Activated CD8-positive, alpha-beta memory T cell treated with anti-CD3 and anti-CD28 coated beads, Interleukin-2, amount 50 U/mL, for 24 hours (primary cell): ENCODE results near the gene PLA2G4A.

Source experiments
- DNase-seq: peaks from one replicate; pipeline ENCODE4 v3.0.0-alpha.2; 2020; ENCODE audit errors: extremely low read depth

The PLA2G4A gene

DNA sequence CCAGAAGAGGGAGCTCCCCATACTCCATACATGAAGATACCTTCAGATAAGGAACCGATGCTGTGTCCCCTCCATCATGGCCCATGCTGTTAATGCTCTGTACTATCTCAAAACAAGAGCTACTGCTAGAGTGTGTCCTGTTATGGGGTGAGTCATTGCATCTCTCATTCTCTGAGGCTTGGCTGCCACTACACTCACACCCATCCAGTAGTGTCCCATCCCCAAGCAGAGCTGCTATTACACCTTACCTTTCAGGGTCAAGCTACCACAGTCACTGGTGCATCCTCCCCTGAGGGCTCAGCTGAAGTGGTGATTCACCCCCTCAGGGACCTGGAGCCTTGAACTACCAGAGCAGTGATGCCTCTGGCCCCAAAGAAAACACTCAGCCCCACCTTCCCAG is 198.5 kb downstream of the PLA2G4A start:
- DNase-seq, result no peak

DNA sequence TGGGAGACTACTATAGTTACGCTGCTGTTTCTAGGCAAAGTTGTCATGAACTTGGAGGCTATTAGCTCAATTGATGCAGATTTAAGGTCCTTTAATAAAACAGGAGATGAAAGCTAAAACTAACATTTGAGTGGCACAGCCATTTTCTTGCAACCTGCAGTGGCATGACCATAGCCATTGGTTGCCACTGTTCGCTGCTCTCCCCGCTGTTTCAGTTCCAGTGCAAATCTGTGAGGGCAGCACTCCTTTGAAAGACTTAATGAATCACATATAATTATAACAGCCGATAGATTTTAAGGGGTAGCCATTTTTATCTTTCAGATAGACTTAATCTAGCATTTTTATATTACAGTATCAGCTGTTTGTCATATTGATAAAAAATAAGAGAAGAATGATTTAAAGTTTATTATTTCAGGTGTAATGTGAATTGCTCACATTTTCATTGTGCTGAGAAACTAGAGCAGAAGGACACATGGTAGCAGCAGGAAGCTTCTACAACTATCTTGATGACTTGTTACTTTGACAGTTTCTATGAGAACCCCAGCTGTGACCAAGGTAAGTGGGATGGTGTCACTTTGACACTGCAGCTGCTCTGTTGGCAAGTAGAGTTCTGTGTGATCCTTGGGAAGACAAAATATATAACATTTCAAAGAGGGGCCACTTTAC is 203.7 kb downstream of the PLA2G4A start:
- no peak for DNase-seq

DNA sequence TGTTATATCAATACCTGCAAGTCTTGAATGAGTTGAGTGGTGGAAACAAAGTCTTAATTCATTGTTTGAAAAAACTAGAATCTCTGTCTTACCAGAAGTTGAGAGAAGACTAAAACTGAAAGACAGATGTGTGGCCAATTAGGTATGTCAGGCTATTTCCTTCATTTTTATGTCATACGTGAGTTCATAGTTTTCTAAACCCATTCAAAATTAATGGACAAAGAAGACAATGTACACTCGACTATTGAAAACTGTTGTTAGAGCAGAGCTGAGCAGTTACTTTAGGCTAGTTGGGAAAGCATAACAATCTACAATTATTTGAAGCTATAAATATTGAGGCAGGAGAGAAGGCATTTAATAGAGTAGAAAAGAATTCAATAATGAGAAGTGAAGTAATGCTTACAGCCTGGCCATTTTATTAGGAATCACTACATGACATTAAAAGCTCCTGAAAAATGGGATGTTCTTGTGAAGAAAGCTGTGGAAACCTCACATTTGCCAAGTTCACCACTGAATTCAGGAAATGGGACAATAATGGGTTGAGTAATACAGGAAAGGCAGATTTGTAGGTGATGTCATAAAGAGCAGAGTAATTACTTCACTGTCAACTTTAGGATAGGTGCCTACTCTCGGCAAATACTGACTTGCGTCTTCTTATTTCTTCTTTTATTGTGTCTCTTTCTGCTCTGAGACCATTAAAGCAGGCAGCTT is 204.4 kb downstream of the PLA2G4A start:
- DNase-seq, result no peak

DNA sequence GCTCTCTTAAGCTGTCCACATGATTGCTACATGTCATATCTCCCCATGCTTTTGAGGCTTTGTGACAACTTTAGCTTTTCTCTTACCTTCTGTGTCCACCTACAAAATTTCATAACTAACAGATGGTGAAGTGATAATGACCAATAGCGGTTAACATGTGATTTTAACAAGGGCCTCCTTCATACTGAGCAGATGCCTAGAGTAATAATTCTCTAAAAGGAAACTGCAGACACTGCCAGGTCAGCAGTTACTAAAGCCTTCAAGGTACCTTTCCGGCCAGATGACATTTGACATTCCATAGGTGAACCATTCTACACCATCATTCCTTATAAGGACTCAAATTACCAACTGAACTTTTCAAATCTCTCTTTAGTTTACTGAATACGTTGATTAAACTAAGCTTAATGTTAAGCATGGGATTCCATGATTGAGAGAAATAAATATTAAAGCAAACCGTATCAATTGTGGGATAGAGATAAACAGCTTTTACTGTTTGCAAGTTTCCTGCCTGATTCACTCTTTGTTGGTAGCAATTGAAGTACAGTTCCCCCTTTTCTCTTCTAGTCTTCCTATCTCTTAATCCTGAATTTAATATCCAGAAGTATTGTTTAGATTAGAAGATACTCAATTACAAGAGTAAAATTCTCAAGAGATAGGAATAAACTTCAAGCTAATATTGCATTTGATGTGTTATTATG is 205.1 kb downstream of the PLA2G4A start:
- DNase-seq, result no peak

DNA sequence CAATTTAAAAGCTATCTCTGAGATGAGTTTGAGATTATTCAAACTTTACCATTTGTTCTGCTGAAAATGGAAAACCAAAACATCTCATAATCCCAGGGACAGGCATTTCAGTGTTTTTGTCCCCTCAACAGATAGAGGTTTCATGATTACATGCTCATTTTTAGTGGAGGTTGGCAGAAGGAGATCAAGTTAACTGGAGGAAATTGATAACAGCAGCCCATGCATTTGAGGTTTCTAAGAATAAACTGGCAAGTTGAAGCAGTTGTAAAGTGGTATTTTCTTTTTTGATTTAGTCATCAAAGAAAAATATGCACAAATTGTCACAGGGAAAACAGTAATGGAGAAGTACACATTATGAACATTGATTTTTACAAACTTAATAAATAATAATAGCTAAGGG is 205.8 kb downstream of the PLA2G4A start:
- DNase-seq, result no peak

DNA sequence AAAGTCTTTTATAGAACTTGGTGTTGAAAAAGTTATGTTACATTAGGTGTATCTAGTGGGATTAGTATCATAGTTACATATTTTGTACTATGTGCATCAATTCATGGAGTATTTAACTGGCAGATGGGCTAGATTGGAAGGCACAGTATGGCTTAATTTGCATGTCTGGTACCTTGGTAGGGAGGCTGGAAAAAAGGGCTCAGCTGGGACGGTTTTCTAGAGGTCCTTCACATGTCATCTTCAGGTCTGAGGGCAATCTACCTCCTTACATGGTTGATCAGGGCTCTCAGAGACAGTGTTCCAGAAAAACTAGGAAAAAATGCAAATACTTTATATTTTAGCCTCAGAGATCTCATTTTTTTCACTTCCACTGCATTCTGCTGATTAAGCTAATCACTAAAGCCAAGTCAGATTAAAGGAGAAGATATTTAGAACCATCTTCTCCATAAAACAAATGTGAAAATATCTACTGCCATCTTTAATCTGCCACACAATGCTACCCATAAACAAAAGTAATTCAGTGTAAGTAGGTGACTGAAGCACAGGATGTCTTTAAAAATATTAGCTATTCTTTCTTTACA is 209.3 kb downstream of the PLA2G4A start:
- no peak for DNase-seq
